DMS153 treated with DMSO at 0.1 percent for 48 hours (cell line): ENCODE measurements around the gene DOCK1.

ENCODE experiments used
- DNase-seq: peaks from one replicate; lab custom pipeline; 2025; ENCODE audit not compliant: unreplicated experiment; lab: John Stamatoyannopoulos, UW

The DOCK1 gene

GRCh38 chr10:127003032-127003685 lies 97.9 kb downstream of the DOCK1 start:
- no peak for DNase-seq

- DNase-seq: no peak
Measured at GRCh38 chr10:127006453-127006852, 101.2 kb downstream of the DOCK1 start.

- DNase-seq: no peak
Measured at GRCh38 chr10:127009366-127009765, 104.1 kb downstream of the DOCK1 start.

- no peak for DNase-seq
Measured at GRCh38 chr10:127011174-127011573, 105.9 kb downstream of the DOCK1 start.

GRCh38 chr10:127012071-127012768 lies 107.0 kb downstream of the DOCK1 start:
- no peak for DNase-seq

GRCh38 chr10:127012769-127013152 lies 107.5 kb downstream of the DOCK1 start:
- DNase-seq: no peak

- DNase-seq: no peak
Measured at GRCh38 chr10:127013211-127013656, 108.0 kb downstream of the DOCK1 start.

- no peak for DNase-seq
Measured at GRCh38 chr10:127013691-127014473, 108.7 kb downstream of the DOCK1 start.

GRCh38 chr10:127014671-127015070 lies 109.4 kb downstream of the DOCK1 start:
- DNase-seq: no peak

- DNase-seq: no peak
Measured at GRCh38 chr10:127015373-127015772, 110.1 kb downstream of the DOCK1 start.

GRCh38 chr10:127016331-127016730 lies 111.1 kb downstream of the DOCK1 start:
- no peak for DNase-seq

- no peak for DNase-seq
Measured at GRCh38 chr10:127017541-127018297, 112.5 kb downstream of the DOCK1 start.

- no peak for DNase-seq
Measured at GRCh38 chr10:127018298-127018650, 113.0 kb downstream of the DOCK1 start.

GRCh38 chr10:127018766-127019165 lies 113.5 kb downstream of the DOCK1 start:
- no peak for DNase-seq

GRCh38 chr10:127020260-127020659 lies 115.0 kb downstream of the DOCK1 start:
- DNase-seq: no peak

- DNase-seq: no peak
Measured at GRCh38 chr10:127021801-127022200, 116.6 kb downstream of the DOCK1 start.

- no peak for DNase-seq
Measured at GRCh38 chr10:127024685-127025435, 119.6 kb downstream of the DOCK1 start.

- DNase-seq: no peak
Measured at GRCh38 chr10:127027786-127028185, 122.6 kb downstream of the DOCK1 start.

GRCh38 chr10:127028556-127028955 lies 123.3 kb downstream of the DOCK1 start:
- no peak for DNase-seq

- no peak for DNase-seq
Measured at GRCh38 chr10:127029061-127029460, 123.8 kb downstream of the DOCK1 start.
